Endothelial cell of umbilical vein (primary cell): ENCODE data around the gene KRT79. TPM values are rescaled to one million over a fixed set of nuclear protein-coding genes. Genes with fewer than 3 reads are reported as not detected.

Experiments
- BruUV-seq: library from RNA; stranded (reverse); fragments of 400-500 nt; replicated peaks from 2 replicates; lab custom pipeline; 2021; lab: Mats Ljungman, UMichigan
- CTCF ChIA-PET: fragments of 300-600, 350-600 bp; sonication (Branson Sonifier 250); formaldehyde crosslinking; loops from one replicate; lab custom pipeline; 2021; ENCODE audit warnings: antibody characterized with exemption, inconsistent platforms; lab: Charles Lee
- POLR2A ChIA-PET: fragments of 300-600, 350-600 bp; sonication (Branson Sonifier 250); formaldehyde crosslinking; loops from one replicate; lab custom pipeline; 2021; ENCODE audit warnings: antibody characterized with exemption, inconsistent platforms; lab: Charles Lee
- DNase-seq: peaks from one replicate; pipeline ENCODE4 v3.0.0-alpha.2; 2011; ENCODE audit warnings: low read depth, low spot score
- FAIRE-seq: peaks from 2 replicates; lab custom pipeline; 2011; peaks lifted over from hg19 to GRCh38; lab: Jason Lieb, UNC
- H2AFZ ChIP-seq: 2 replicates; pipeline ENCODE4 v1.6.0; 2012; ENCODE audit warnings: low read depth, low read length, control low read depth, inconsistent platforms
- H3K27ac ChIP-seq: 2 replicates; pipeline ENCODE4 v1.5.1; 2011; ENCODE audit warnings: low read depth, mild to moderate bottlenecking, control low read depth, low read length, moderate library complexity; ENCODE audit not compliant: insufficient read depth
- H3K27me3 ChIP-seq, 2 experiments: 2 replicates each; pipeline versions ENCODE4 v1.6.0 to v1.6.1; 2011; ENCODE audit warnings: low read length in 2 of 2, mixed read lengths in 1 of 2; ENCODE audit not compliant: control insufficient read depth in 2 of 2, insufficient read depth in 2 of 2
- H3K36me3 ChIP-seq, 2 experiments: 2 replicates in 1 of 2; 3 replicates in 1 of 2; pipeline ENCODE4 v1.5.1; 2011; ENCODE audit warnings: low read length in 2 of 2, mild to moderate bottlenecking in 1 of 2, moderate library complexity in 1 of 2; ENCODE audit not compliant: control insufficient read depth in 2 of 2, insufficient read depth in 2 of 2; ENCODE audit errors: extremely low read depth in 1 of 2
- H3K4me1 ChIP-seq: 3 replicates; pipeline ENCODE4 v1.5.1; 2011; ENCODE audit warnings: mild to moderate bottlenecking, low read length; ENCODE audit not compliant: control insufficient read depth, insufficient read depth; ENCODE audit errors: extremely low read depth
- H3K4me2 ChIP-seq: 2 replicates; pipeline ENCODE4 v1.6.1; 2011; ENCODE audit warnings: low read length, control low read depth, mixed read lengths; ENCODE audit not compliant: insufficient read depth
- H3K4me3 ChIP-seq, 3 experiments: fragments of 200-600 bp in 1 of 3; sonication (generic), shearing (Covaris generic) in 1 of 3; replicated peaks in 1 of 3; 2 replicates each; pipeline ENCODE4 v1.5.1; 2011 to 2016; ENCODE audit warnings: control low read depth in 3 of 3, low read length in 3 of 3, mild to moderate bottlenecking in 2 of 3, inconsistent platforms in 1 of 3, low read depth in 1 of 3, moderate library complexity in 1 of 3; ENCODE audit not compliant: insufficient read depth in 1 of 3
- H3K79me2 ChIP-seq: 2 replicates; pipeline ENCODE4 v1.6.0; 2012; ENCODE audit warnings: low read length, inconsistent platforms; ENCODE audit not compliant: control insufficient read depth, insufficient read depth
- H3K9ac ChIP-seq: replicated peaks from 2 replicates; pipeline ENCODE3; 2011; ENCODE audit warnings: low read length, control low read depth; ENCODE audit not compliant: insufficient read depth; ENCODE audit errors: extremely low read depth
- H3K9me1 ChIP-seq: replicated peaks from 3 replicates; pipeline ENCODE4 v1.6.0; 2011; ENCODE audit warnings: mild to moderate bottlenecking, low read length; ENCODE audit not compliant: control insufficient read depth, insufficient read depth; ENCODE audit errors: extremely low read depth
- H3K9me3 ChIP-seq: replicated peaks from 2 replicates; pipeline ENCODE4 v1.5.1; 2012; ENCODE audit warnings: low read length, inconsistent platforms; ENCODE audit not compliant: control insufficient read depth, insufficient read depth
- H4K20me1 ChIP-seq: replicated peaks from 2 replicates; pipeline ENCODE3; 2011; ENCODE audit warnings: mild to moderate bottlenecking, low read length; ENCODE audit not compliant: control insufficient read depth, insufficient read depth; ENCODE audit errors: extremely low read depth
- CTCF ChIP-seq, 2 donors: IDR thresholded peaks; 1 replicate in 1 of 2; 2 replicates in 1 of 2; pipeline ENCODE4 v1.5.1; 2011; ENCODE audit warnings: low read length in 2 of 2, mild to moderate bottlenecking in 2 of 2, moderate library complexity in 2 of 2, control low read depth in 1 of 2, inconsistent platforms in 1 of 2, low read depth in 1 of 2; ENCODE audit not compliant: insufficient read depth in 1 of 2; ENCODE audit errors: extremely low read depth in 1 of 2
- EZH2 ChIP-seq: IDR thresholded peaks from 2 replicates; pipeline ENCODE4 v1.6.1; 2012; ENCODE audit warnings: borderline replicate concordance, low read depth, mild to moderate bottlenecking, moderate library complexity, low read length, inconsistent platforms; ENCODE audit not compliant: severe bottlenecking
- FOS ChIP-seq: IDR thresholded peaks from 2 replicates; pipeline ENCODE4 v1.6.1; 2011; ENCODE audit warnings: mild to moderate bottlenecking, low read length, moderate library complexity, borderline replicate concordance; ENCODE audit not compliant: insufficient read depth
- GATA2 ChIP-seq: IDR thresholded peaks from 2 replicates; pipeline ENCODE4 v1.7.0; 2011; ENCODE audit warnings: low read depth, mild to moderate bottlenecking, moderate library complexity, mixed read lengths, low read length; ENCODE audit not compliant: insufficient read length, insufficient read depth
- JUN ChIP-seq: IDR thresholded peaks from 2 replicates; pipeline ENCODE4 v1.6.1; 2011; ENCODE audit warnings: borderline replicate concordance, low read depth; ENCODE audit not compliant: insufficient read length, insufficient read depth
- MAX ChIP-seq: IDR thresholded peaks from 2 replicates; pipeline ENCODE4 v1.6.1; 2011; ENCODE audit not compliant: insufficient read depth, insufficient read length
- MYC ChIP-seq: IDR thresholded peaks from one replicate; pipeline ENCODE4 v1.6.1; 2011; ENCODE audit warnings: mild to moderate bottlenecking, low read depth, low read length
- POLR2A ChIP-seq: IDR thresholded peaks from 2 replicates; pipeline ENCODE4 v1.6.1; 2012; ENCODE audit warnings: low read depth, mild to moderate bottlenecking, control low read depth, low read length
- POLR2AphosphoS5 ChIP-seq: IDR thresholded peaks from 2 replicates; pipeline ENCODE4 v1.6.1; 2012; ENCODE audit warnings: low read depth, mild to moderate bottlenecking, control low read depth, low read length, moderate library complexity; ENCODE audit not compliant: insufficient read depth
- dilution Hi-C: fragments of 300-500 bp; cut with MboI; formaldehyde crosslinking; loops from one replicate; pipeline ENCODE4 v1.15.0; 2019; ENCODE audit warnings: low sequenced_read_pairs; ENCODE audit not compliant: extremely low pct_ligation_motif_present
- intact Hi-C: fragments of 100-400 bp; cut with micrococcal nuclease; formaldehyde crosslinking; loops from one replicate; pipeline ENCODE4 v1.10.0; 2022
- polyA plus RNA-seq, 4 experiments: library from polyadenylated mRNA; depleted of rRNA in 3 of 4; stranded (reverse) in 3 of 4; unstranded in 1 of 4; fragments of >200 nt; gene quantifications; 2 replicates each; pipeline versions ENCODE4 v1.2.1 to v1.2.3, GENCODE V29; 2011 to 2012; ENCODE audit warnings: missing spikeins in 1 of 4
- total RNA-seq: library from RNA; stranded (reverse); gene quantifications from 2 replicates; pipeline ENCODE4 v1.2.3, GENCODE V29; 2021

KRT79 gene
- total and polyA plus RNA-seq, 2 donors (not counting 3 experiments of a cell fraction or from before 2014, with no cell fraction given), result not detected

GRCh38 chr12:52831251-52831650 is 2.9 kb downstream of the KRT79 start:
- Histone ChIP-seq H2AFZ (no peak overlapping the region), H3K36me3 (no peaks in the 10 kb centered on the region), H3K9me1 (no peaks in the 10 kb centered on the region), H3K79me2 (no peaks in the 10 kb centered on the region), H4K20me1 (no peaks in the 10 kb centered on the region), H3K4me3 (no peak overlapping the region), H3K9me3 (no peaks in the 10 kb centered on the region), H3K27me3 (peaks cover 2 to 3% of the 10 kb centered on the region in 2 experiments), H3K4me2 (no peak overlapping the region), H3K27ac (no peak overlapping the region), H3K9ac (no peak overlapping the region), H3K4me1 (peaks cover 4% of the 10 kb centered on the region)
- no peak for DNase-seq
- FAIRE-seq, result no peak
- CTCF ChIA-PET, result no interaction called here
- dilution Hi-C loops, result no loop called here
- no peak for TF ChIP-seq MYC
- no peak for TF ChIP-seq GATA2
- TF ChIP-seq POLR2AphosphoS5, result no peak
- no peak for TF ChIP-seq FOS
- no TSS peak for BruUV-seq
- intact Hi-C loops, result no loop called here
- POLR2A ChIA-PET, result no interaction called here

GRCh38 chr12:52829986-52830770 is 3.9 kb downstream of the KRT79 start:
- POLR2A ChIA-PET, result no interaction called here
- CTCF ChIA-PET, result no interaction called here
- TF ChIP-seq POLR2AphosphoS5, result no peak
- no peak for TF ChIP-seq CTCF (IDR thresholded peaks at IDR 0.05; ENCODE audit: extremely low read depth in 1 of 2, insufficient read depth in 1 of 2, low read depth in 1 of 2, low read length in 2 of 2)
- TF ChIP-seq GATA2, result no peak
- TF ChIP-seq JUN, result no peak
- no peak for TF ChIP-seq MAX
- TF ChIP-seq POLR2A, result no peak
- TF ChIP-seq EZH2, result no peak
- TF ChIP-seq MYC, result no peak
- no peak for TF ChIP-seq FOS

More at GRCh38 chr12:52829986-52830770, 3.9 kb downstream of the KRT79 start:
- intact Hi-C loops, result no loop called here
- no peaks in the 10 kb centered on the region for H3K79me2 ChIP-seq
- H3K36me3 ChIP-seq, result no peaks in the 10 kb centered on the region
- H3K4me1 ChIP-seq, result no peaks in the 10 kb centered on the region
- DNase-seq (no peak), FAIRE-seq (no peak)
- dilution Hi-C loops, result no loop called here
- no peaks in the 10 kb centered on the region for H3K9me3 ChIP-seq
- no peaks in the 10 kb centered on the region for H4K20me1 ChIP-seq
- no peaks in the 10 kb centered on the region for H3K9me1 ChIP-seq
- no peak overlapping the region for H3K9ac ChIP-seq
- H2AFZ ChIP-seq, result no peak overlapping the region
- no peak overlapping the region for H3K4me2 ChIP-seq
- no TSS peak for BruUV-seq
- peaks cover 2 to 3% of the 10 kb centered on the region in 2 experiments for H3K27me3 ChIP-seq
- H3K4me3 ChIP-seq, result no peak overlapping the region
- no peak overlapping the region for H3K27ac ChIP-seq
